Hepatocyte (in vitro differentiated cells): ENCODE data around the gene FRMD3.

Source experiments
- EZH2 ChIP-seq: fragments of 200-600 bp; sonication (generic); IDR thresholded peaks from 2 replicates; pipeline ENCODE4 v1.6.1; 2016; ENCODE audit warnings: antibody characterized with exemption, mild to moderate bottlenecking, borderline replicate concordance
- EZH2phosphoT487 ChIP-seq: fragments of 200-600 bp; sonication (generic); IDR thresholded peaks from one replicate; pipeline ENCODE4 v1.6.1; 2018; ENCODE audit warnings: antibody characterized with exemption, mild to moderate bottlenecking, low read depth, moderate library complexity; ENCODE audit not compliant: unreplicated experiment, severe bottlenecking
- TF ChIP-seq, protein P1 (sequence below): fragments of 200-600 bp; sonication (generic); IDR thresholded peaks from 2 replicates; pipeline ENCODE4 v1.5.1; 2016; ENCODE audit warnings: antibody characterized with exemption, mild to moderate bottlenecking; ENCODE audit not compliant: poor library complexity

DNA sequence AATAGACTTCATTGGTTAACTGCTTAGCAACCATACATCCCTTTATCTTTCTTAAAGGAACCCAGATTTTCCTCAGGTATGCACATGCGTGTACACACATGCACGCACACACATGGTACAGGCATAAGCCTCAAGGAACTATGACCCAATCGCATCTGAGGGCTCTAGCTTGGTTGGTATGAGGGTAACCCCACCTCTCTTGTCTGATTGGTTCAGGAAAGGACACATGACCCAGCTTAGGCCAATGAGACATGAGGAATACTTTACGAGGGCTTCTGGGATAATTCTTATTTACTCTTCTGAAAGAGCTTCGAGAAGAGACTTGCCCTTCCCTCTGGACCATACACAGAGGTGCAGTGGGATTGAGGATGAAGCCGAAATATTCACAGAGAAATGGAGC, 141.9 kb downstream of the FRMD3 start:
- TF ChIP-seq, protein P1, sequence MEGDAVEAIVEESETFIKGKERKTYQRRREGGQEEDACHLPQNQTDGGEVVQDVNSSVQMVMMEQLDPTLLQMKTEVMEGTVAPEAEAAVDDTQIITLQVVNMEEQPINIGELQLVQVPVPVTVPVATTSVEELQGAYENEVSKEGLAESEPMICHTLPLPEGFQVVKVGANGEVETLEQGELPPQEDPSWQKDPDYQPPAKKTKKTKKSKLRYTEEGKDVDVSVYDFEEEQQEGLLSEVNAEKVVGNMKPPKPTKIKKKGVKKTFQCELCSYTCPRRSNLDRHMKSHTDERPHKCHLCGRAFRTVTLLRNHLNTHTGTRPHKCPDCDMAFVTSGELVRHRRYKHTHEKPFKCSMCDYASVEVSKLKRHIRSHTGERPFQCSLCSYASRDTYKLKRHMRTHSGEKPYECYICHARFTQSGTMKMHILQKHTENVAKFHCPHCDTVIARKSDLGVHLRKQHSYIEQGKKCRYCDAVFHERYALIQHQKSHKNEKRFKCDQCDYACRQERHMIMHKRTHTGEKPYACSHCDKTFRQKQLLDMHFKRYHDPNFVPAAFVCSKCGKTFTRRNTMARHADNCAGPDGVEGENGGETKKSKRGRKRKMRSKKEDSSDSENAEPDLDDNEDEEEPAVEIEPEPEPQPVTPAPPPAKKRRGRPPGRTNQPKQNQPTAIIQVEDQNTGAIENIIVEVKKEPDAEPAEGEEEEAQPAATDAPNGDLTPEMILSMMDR, result no peak
- TF ChIP-seq EZH2, result no peak
- TF ChIP-seq EZH2phosphoT487, result no peak
